GM12878 (cell line): Measurements from ENCODE around the gene SOX12. TPM values are rescaled to one million over a fixed set of nuclear protein-coding genes. Genes with fewer than 3 reads are reported as not detected.

ENCODE experiments used
- ATAC-seq: fragments of 200-7000 bp; cut with Tn5 transposase; 3 replicates; pipeline ENCODE4 v1.9.1; 2020; ENCODE audit warnings: mild to moderate bottlenecking, moderate library complexity
- BruUV-seq: library from RNA; stranded (reverse); fragments of 400-500 nt; replicated peaks from 2 replicates; lab custom pipeline; 2021; lab: Mats Ljungman, UMichigan
- CTCF ChIA-PET: fragments of 300-600 bp; sonication (Branson Sonifier 250); formaldehyde crosslinking; extraction: SDS; loops from one replicate; lab custom pipeline; 2021; ENCODE audit warnings: inconsistent platforms; lab: Yijun Ruan, JAX
- POLR2A ChIA-PET: fragments of 350-600 bp; formaldehyde crosslinking; extraction: SDS; loops from one replicate; lab custom pipeline; 2021; ENCODE audit warnings: inconsistent platforms; lab: Charles Lee
- RAD21 ChIA-PET: fragments of 300-600 bp; sonication (Branson Sonifier 250); formaldehyde crosslinking; loops from one replicate; lab custom pipeline; 2023; ENCODE audit warnings: antibody characterized with exemption; ENCODE audit not compliant: unreplicated experiment; lab: Charles Lee
- SMC1A ChIA-PET: fragments of 300-600 bp; sonication (Branson Sonifier 250); formaldehyde crosslinking; loops from one replicate; lab custom pipeline; 2023; ENCODE audit not compliant: unreplicated experiment, uncharacterized antibody; lab: Charles Lee
- DNase-seq: peaks from one replicate; pipeline ENCODE4 v3.0.0-alpha.2; 2011; ENCODE audit warnings: low read depth, low spot score
- FAIRE-seq: peaks from 3 replicates; lab custom pipeline; 2011; peaks lifted over from hg19 to GRCh38; lab: Jason Lieb, UNC
- H2AFZ ChIP-seq: 2 replicates; pipeline ENCODE4 v1.6.0; 2011; ENCODE audit warnings: low read depth, low read length, control low read depth; ENCODE audit not compliant: control insufficient read depth
- H3K27ac ChIP-seq: 2 replicates; pipeline ENCODE4 v1.5.1; 2011; ENCODE audit warnings: control low read depth; ENCODE audit not compliant: control insufficient read depth, insufficient read depth
- H3K27me3 ChIP-seq, 2 experiments: replicated peaks in 1 of 2; 2 replicates each; pipeline versions ENCODE4 v1.6.0 to v1.6.1; 2011; ENCODE audit warnings: low read length in 1 of 2; ENCODE audit not compliant: control insufficient read depth in 2 of 2, insufficient read depth in 2 of 2
- H3K36me3 ChIP-seq, 2 experiments: 2 replicates each; pipeline ENCODE4 v1.5.1; 2011; ENCODE audit warnings: low read length in 1 of 2; ENCODE audit not compliant: control insufficient read depth in 2 of 2, insufficient read depth in 2 of 2
- H3K4me1 ChIP-seq: 2 replicates; pipeline ENCODE4 v1.6.1; 2011; ENCODE audit warnings: mild to moderate bottlenecking, low read length, moderate library complexity, mixed read lengths; ENCODE audit not compliant: control insufficient read depth, insufficient read depth
- H3K4me2 ChIP-seq: 2 replicates; pipeline ENCODE4 v1.6.0; 2011; ENCODE audit warnings: control low read depth; ENCODE audit not compliant: control insufficient read depth, insufficient read depth
- H3K4me3 ChIP-seq: fragments of 200-600 bp; sonication (generic); 2 replicates; pipeline ENCODE4 v1.5.1; 2016
- H3K79me2 ChIP-seq: 2 replicates; pipeline ENCODE4 v1.6.0; 2011; ENCODE audit warnings: low read length; ENCODE audit not compliant: control insufficient read depth, insufficient read depth
- H3K9ac ChIP-seq: 2 replicates; pipeline ENCODE4 v1.8.0; 2011; ENCODE audit warnings: low read length, control low read depth, mixed read lengths; ENCODE audit not compliant: control insufficient read depth, insufficient read depth
- H3K9me3 ChIP-seq: replicated peaks from 3 replicates; pipeline ENCODE4 v1.5.1; 2011; ENCODE audit warnings: mild to moderate bottlenecking, low read length; ENCODE audit not compliant: control insufficient read depth, insufficient read depth
- H4K20me1 ChIP-seq: 2 replicates; pipeline ENCODE4 v1.6.0; 2011; ENCODE audit not compliant: control insufficient read depth, insufficient read depth
- ASH2L ChIP-seq: fragments of 300-600, 200-600 bp; sonication (generic); IDR thresholded peaks from 2 replicates; pipeline ENCODE4 v1.6.1; 2017; ENCODE audit warnings: low read depth, mild to moderate bottlenecking, borderline replicate concordance
- EP300 ChIP-seq, 2 experiments: fragments of 150-350 bp in 1 of 2; IDR thresholded peaks; 2 replicates each; pipeline ENCODE4 v1.6.1; 2011 to 2012; ENCODE audit warnings: low read depth in 2 of 2, low read length in 2 of 2, borderline replicate concordance in 1 of 2, improper control_type of control experiment in 1 of 2, inconsistent platforms in 1 of 2; ENCODE audit not compliant: control insufficient read depth in 1 of 2
- IRF4 ChIP-seq: IDR thresholded peaks from 2 replicates; pipeline ENCODE4 v1.6.1; 2011; ENCODE audit warnings: low read depth, low read length
- PAX5 ChIP-seq: IDR thresholded peaks from 2 replicates; pipeline ENCODE4 v1.6.1; 2011; ENCODE audit warnings: low read depth, low read length, borderline replicate concordance
- STAT3 ChIP-seq: IDR thresholded peaks from 2 replicates; pipeline ENCODE4 v1.6.1; 2011; ENCODE audit warnings: low read depth, low read length, improper control_type of control experiment
- SUZ12 ChIP-seq: fragments of 200-600 bp; sonication (generic); IDR thresholded peaks from one replicate; pipeline ENCODE4 v1.6.1; 2018; ENCODE audit warnings: antibody characterized with exemption, mild to moderate bottlenecking; ENCODE audit not compliant: unreplicated experiment
- TCF7 ChIP-seq: IDR thresholded peaks from 2 replicates; pipeline ENCODE4 v1.6.1; 2014; ENCODE audit warnings: antibody characterized with exemption, borderline replicate concordance
- ZNF24 ChIP-seq: fragments of 450-650 bp; IDR thresholded peaks from 2 replicates; pipeline ENCODE4 v1.6.1; 2017; ENCODE audit warnings: antibody characterized with exemption, mild to moderate bottlenecking
- WGBS: methylation state at CpG from one replicate; pipeline ENCODE4 v1.1.6; 2016; ENCODE audit warnings: low lambda C conversion rate; ENCODE audit not compliant: insufficient replicate concordance, insufficient coverage; ENCODE audit errors: missing lambda C conversion rate; 5-methylcytosine and 5-hydroxymethylcytosine counted together
- in situ Hi-C: fragments of 300-500 bp; cut with MboI; formaldehyde crosslinking; loops from 9 replicates; pipeline ENCODE4 v1.14.3; 2018; ENCODE audit warnings: mixed read lengths
- intact Hi-C: fragments of 100-400 bp; cut with micrococcal nuclease; formaldehyde crosslinking; loops from one replicate; pipeline ENCODE4 v1.14.2; 2022; ENCODE audit not compliant: unreplicated experiment
- polyA plus RNA-seq, 11 experiments: library from polyadenylated mRNA; depleted of rRNA in 4 of 11; unstranded in 6 of 11; stranded (reverse) in 5 of 11; fragments of >200 nt; fragmentation: Nextera tagmentation in 4 of 11; fragmentation: Illumina TruSeq in 1 of 11; extraction: Ambion mirVana in 4 of 11; extraction: Trizol in 1 of 11; gene quantifications; 1 replicate in 1 of 11; 2 replicates in 10 of 11; pipeline versions ENCODE4 v1.2.1 to v1.2.3, GENCODE V29; 2011 to 2016; ENCODE audit warnings: inconsistent platforms in 2 of 11, missing spikeins in 2 of 11, low read depth in 1 of 11
- total RNA-seq, 4 experiments: library from RNA; depleted of rRNA in 3 of 4; stranded (reverse); fragments of >200 nt in 3 of 4; fragmentation: Illumina TruSeq in 1 of 4; extraction: Trizol in 1 of 4; gene quantifications; 2 replicates each; pipeline versions ENCODE4 v1.2.1 to v1.2.3, GENCODE V29; 2013 to 2021
- TF ChIP-seq, protein P1 (sequence below): fragments of 450-650 bp; IDR thresholded peaks from 2 replicates; pipeline ENCODE4 v1.6.1; 2017; ENCODE audit warnings: borderline replicate concordance

SOX12 gene
- total and polyA plus RNA-seq, 10 of the 15 experiments (the other 5 are each of a cell fraction or from before 2014, with no cell fraction given), result 0.50 to 17.9 (median 1.4) TPM

DNA sequence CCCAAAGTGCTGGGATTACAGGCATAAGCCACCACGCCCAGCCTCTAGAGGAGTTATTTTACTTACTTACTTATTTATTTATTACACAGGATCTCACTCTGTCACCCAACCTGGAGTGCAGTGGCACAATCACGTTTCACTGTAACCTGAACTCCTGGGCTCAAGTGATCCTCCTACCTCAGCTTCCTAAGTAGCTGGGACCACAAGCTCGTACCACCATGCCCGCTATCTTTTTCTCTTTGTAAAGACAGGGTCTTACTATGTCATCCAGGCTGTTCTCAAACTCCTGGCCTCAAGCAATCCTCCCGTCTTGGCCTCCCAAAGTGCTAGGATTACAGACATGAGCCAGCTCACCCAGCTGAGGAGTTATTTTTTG, 53.6 kb downstream of the SOX12 start:
- Histone ChIP-seq H3K27ac (no peak overlapping the region), H3K9me3 (no peaks in the 10 kb centered on the region), H3K36me3 (no peaks in the 10 kb centered on the region), H3K9ac (no peak overlapping the region)
- ChIA-PET SMC1A (interaction anchor here (0.5 kb wide), 1 partner anchor 39 kb away, joined by 4 read pairs; no protein-coding TSS in a partner anchor), RAD21 (no interaction called here)
- no TSS peak for BruUV-seq
- intact Hi-C loops, result no loop called here
- in situ Hi-C loops, result no loop called here
- no peak for DNase-seq
- TF ChIP-seq EP300 (IDR thresholded peaks at IDR 0.05; ENCODE audit: borderline replicate concordance in 1 of 2, control insufficient read depth in 1 of 2, low read depth in 2 of 2, low read length in 2 of 2) (no peak), ASH2L (no peak), SUZ12 (no peak), STAT3 (no peak), ZNF24 (no peak), TCF7 (no peak), PAX5 (no peak), IRF4 (no peak)
- TF ChIP-seq, protein P1, sequence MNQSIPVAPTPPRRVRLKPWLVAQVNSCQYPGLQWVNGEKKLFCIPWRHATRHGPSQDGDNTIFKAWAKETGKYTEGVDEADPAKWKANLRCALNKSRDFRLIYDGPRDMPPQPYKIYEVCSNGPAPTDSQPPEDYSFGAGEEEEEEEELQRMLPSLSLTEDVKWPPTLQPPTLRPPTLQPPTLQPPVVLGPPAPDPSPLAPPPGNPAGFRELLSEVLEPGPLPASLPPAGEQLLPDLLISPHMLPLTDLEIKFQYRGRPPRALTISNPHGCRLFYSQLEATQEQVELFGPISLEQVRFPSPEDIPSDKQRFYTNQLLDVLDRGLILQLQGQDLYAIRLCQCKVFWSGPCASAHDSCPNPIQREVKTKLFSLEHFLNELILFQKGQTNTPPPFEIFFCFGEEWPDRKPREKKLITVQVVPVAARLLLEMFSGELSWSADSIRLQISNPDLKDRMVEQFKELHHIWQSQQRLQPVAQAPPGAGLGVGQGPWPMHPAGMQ, result no peak
- TF ChIP-seq, all 136 proteins: peak for 0
- H2AFZ ChIP-seq, result no peak overlapping the region
- no peak overlapping the region for H3K4me2 ChIP-seq
- ATAC-seq, result no peak
- ChIA-PET CTCF (interaction anchor here (1.6 kb wide), 1 partner anchor 28 kb away, joined by 4 read pairs; no protein-coding TSS in a partner anchor), POLR2A (no interaction called here)
- WGBS, result 76% methylated on average over 5 of the region's 5 CpGs
- no peak overlapping the region for H3K4me3 ChIP-seq
- no peak for FAIRE-seq
- H3K27me3 ChIP-seq, result no peaks in the 10 kb centered on the region
- peaks cover 13% of the 10 kb centered on the region for H3K79me2 ChIP-seq
- H3K4me1 ChIP-seq, result peaks cover 10% of the 10 kb centered on the region
- H4K20me1 ChIP-seq, result no peaks in the 10 kb centered on the region

Other genes starting within 250 kb of the SOX12 start
Only the 7 nearest of the 13 such genes appear.
- not detected in 2 replicates for gene DEFB129, start 98.3 kb upstream of the SOX12 start, total RNA-seq (2014; rRNA removed)
- not detected in 2 replicates for gene DEFB129, start 98.3 kb upstream of the SOX12 start, total RNA-seq (2014; rRNA removed; fragmentation: Illumina TruSeq; extraction: Trizol)
- gene DEFB129, start 98.3 kb upstream of the SOX12 start, total RNA-seq (2021), result not detected in 2 replicates
- gene DEFB129, start 98.3 kb upstream of the SOX12 start, polyA plus RNA-seq (2011; rRNA removed), result not detected in 2 replicates
- gene DEFB129, start 98.3 kb upstream of the SOX12 start, polyA plus RNA-seq (2014; fragmentation: Illumina TruSeq; extraction: Trizol), result not detected in 2 replicates
- gene DEFB129, start 98.3 kb upstream of the SOX12 start, polyA plus RNA-seq (2014; fragmentation: Nextera tagmentation; extraction: Ambion mirVana), result not detected
- gene DEFB129, start 98.3 kb upstream of the SOX12 start, polyA plus RNA-seq (2014; rRNA removed), result not detected in 2 replicates
- not detected for gene DEFB129, start 98.3 kb upstream of the SOX12 start, polyA plus RNA-seq (2016; fragmentation: Nextera tagmentation; extraction: Ambion mirVana)
- gene DEFB132, start 67.8 kb upstream of the SOX12 start, total RNA-seq (2014; rRNA removed), result not detected in 2 replicates
- not detected in 2 replicates for gene DEFB132, start 67.8 kb upstream of the SOX12 start, total RNA-seq (2014; rRNA removed; fragmentation: Illumina TruSeq; extraction: Trizol)
- not detected in 2 replicates for gene DEFB132, start 67.8 kb upstream of the SOX12 start, total RNA-seq (2021)
- gene DEFB132, start 67.8 kb upstream of the SOX12 start, polyA plus RNA-seq (2011; rRNA removed), result not detected in 2 replicates
- not detected in 2 replicates for gene DEFB132, start 67.8 kb upstream of the SOX12 start, polyA plus RNA-seq (2014; fragmentation: Illumina TruSeq; extraction: Trizol)
- not detected for gene DEFB132, start 67.8 kb upstream of the SOX12 start, polyA plus RNA-seq (2014; fragmentation: Nextera tagmentation; extraction: Ambion mirVana)
- not detected in 2 replicates for gene DEFB132, start 67.8 kb upstream of the SOX12 start, polyA plus RNA-seq (2014; rRNA removed)
- gene DEFB132, start 67.8 kb upstream of the SOX12 start, polyA plus RNA-seq (2016; fragmentation: Nextera tagmentation; extraction: Ambion mirVana), result not detected
- 1.0 and 1.4 TPM in 2 replicates for gene C20orf96, start 34.8 kb upstream of the SOX12 start, total RNA-seq (2014; rRNA removed)
- 1.4 and 1.8 TPM in 2 replicates for gene C20orf96, start 34.8 kb upstream of the SOX12 start, total RNA-seq (2014; rRNA removed; fragmentation: Illumina TruSeq; extraction: Trizol)
- 7.4 and 8.4 TPM in 2 replicates for gene C20orf96, start 34.8 kb upstream of the SOX12 start, total RNA-seq (2021)
- gene C20orf96, start 34.8 kb upstream of the SOX12 start, polyA plus RNA-seq (2011; rRNA removed), result 3.2 and 4.3 TPM in 2 replicates
- 5.5 and 8.0 TPM in 2 replicates for gene C20orf96, start 34.8 kb upstream of the SOX12 start, polyA plus RNA-seq (2014; fragmentation: Illumina TruSeq; extraction: Trizol)
- 1 to 10 TPM; 2.3 to 2.4 TPM for gene C20orf96, start 34.8 kb upstream of the SOX12 start, polyA plus RNA-seq (2014; fragmentation: Nextera tagmentation; extraction: Ambion mirVana)
- gene C20orf96, start 34.8 kb upstream of the SOX12 start, polyA plus RNA-seq (2014; rRNA removed), result 8.6 and 9.0 TPM in 2 replicates
- gene C20orf96, start 34.8 kb upstream of the SOX12 start, polyA plus RNA-seq (2016; fragmentation: Nextera tagmentation; extraction: Ambion mirVana), result 1 to 10 TPM; 7.5 to 7.9 TPM
- 36.1 TPM in 2 replicates for gene ZCCHC3, start 28.0 kb upstream of the SOX12 start, total RNA-seq (2014; rRNA removed)
- gene ZCCHC3, start 28.0 kb upstream of the SOX12 start, total RNA-seq (2014; rRNA removed; fragmentation: Illumina TruSeq; extraction: Trizol), result 13.8 and 15.3 TPM in 2 replicates
- 31.9 and 32.8 TPM in 2 replicates for gene ZCCHC3, start 28.0 kb upstream of the SOX12 start, total RNA-seq (2021)
- 31.3 and 33.1 TPM in 2 replicates for gene ZCCHC3, start 28.0 kb upstream of the SOX12 start, polyA plus RNA-seq (2011; rRNA removed)
- 20.2 and 21.9 TPM in 2 replicates for gene ZCCHC3, start 28.0 kb upstream of the SOX12 start, polyA plus RNA-seq (2014; fragmentation: Illumina TruSeq; extraction: Trizol)
- 10 to 100 TPM in 1 of 2 experiments, 1 to 10 TPM in 1; 5.3 to 10.8 TPM for gene ZCCHC3, start 28.0 kb upstream of the SOX12 start, polyA plus RNA-seq (2014; fragmentation: Nextera tagmentation; extraction: Ambion mirVana)
- gene ZCCHC3, start 28.0 kb upstream of the SOX12 start, polyA plus RNA-seq (2014; rRNA removed), result 32.1 and 33.5 TPM in 2 replicates
- gene ZCCHC3, start 28.0 kb upstream of the SOX12 start, polyA plus RNA-seq (2016; fragmentation: Nextera tagmentation; extraction: Ambion mirVana), result 10 to 100 TPM in 1 of 2 experiments, 1 to 10 TPM in 1; 7.7 to 14.1 TPM
- 9.1 and 10.5 TPM in 2 replicates for gene NRSN2, start 21.6 kb downstream of the SOX12 start, total RNA-seq (2014; rRNA removed)
- gene NRSN2, start 21.6 kb downstream of the SOX12 start, total RNA-seq (2014; rRNA removed; fragmentation: Illumina TruSeq; extraction: Trizol), result 6.9 and 8.9 TPM in 2 replicates
- 21.9 and 24.7 TPM in 2 replicates for gene NRSN2, start 21.6 kb downstream of the SOX12 start, total RNA-seq (2021)
- 3.7 and 8.0 TPM in 2 replicates for gene NRSN2, start 21.6 kb downstream of the SOX12 start, polyA plus RNA-seq (2011; rRNA removed)
- gene NRSN2, start 21.6 kb downstream of the SOX12 start, polyA plus RNA-seq (2014; fragmentation: Illumina TruSeq; extraction: Trizol), result 14.6 and 16.9 TPM in 2 replicates
- gene NRSN2, start 21.6 kb downstream of the SOX12 start, polyA plus RNA-seq (2014; fragmentation: Nextera tagmentation; extraction: Ambion mirVana), result 1 to 10 TPM; 6.2 to 7.6 TPM
- gene NRSN2, start 21.6 kb downstream of the SOX12 start, polyA plus RNA-seq (2014; rRNA removed), result 18.9 and 24.3 TPM in 2 replicates
- gene NRSN2, start 21.6 kb downstream of the SOX12 start, polyA plus RNA-seq (2016; fragmentation: Nextera tagmentation; extraction: Ambion mirVana), result 10 to 100 TPM; 26.4 to 32.4 TPM
- gene TRIB3, start 55.2 kb downstream of the SOX12 start, total RNA-seq (2014; rRNA removed), result 30.8 and 34.8 TPM in 2 replicates
- gene TRIB3, start 55.2 kb downstream of the SOX12 start, total RNA-seq (2014; rRNA removed; fragmentation: Illumina TruSeq; extraction: Trizol), result 10.9 and 11.5 TPM in 2 replicates
- gene TRIB3, start 55.2 kb downstream of the SOX12 start, total RNA-seq (2021), result 24.7 and 27.3 TPM in 2 replicates
- gene TRIB3, start 55.2 kb downstream of the SOX12 start, polyA plus RNA-seq (2011; rRNA removed), result 11.0 and 24.2 TPM in 2 replicates
- gene TRIB3, start 55.2 kb downstream of the SOX12 start, polyA plus RNA-seq (2014; fragmentation: Illumina TruSeq; extraction: Trizol), result 11.9 and 12.1 TPM in 2 replicates
- 1 to 10 TPM; 2.2 to 8.6 TPM for gene TRIB3, start 55.2 kb downstream of the SOX12 start, polyA plus RNA-seq (2014; fragmentation: Nextera tagmentation; extraction: Ambion mirVana)
- gene TRIB3, start 55.2 kb downstream of the SOX12 start, polyA plus RNA-seq (2014; rRNA removed), result 23.3 and 28.2 TPM in 2 replicates
- 10 to 100 TPM; 23.2 to 26.4 TPM for gene TRIB3, start 55.2 kb downstream of the SOX12 start, polyA plus RNA-seq (2016; fragmentation: Nextera tagmentation; extraction: Ambion mirVana)
- gene RBCK1, start 82.7 kb downstream of the SOX12 start, total RNA-seq (2014; rRNA removed), result 73.3 and 76.9 TPM in 2 replicates
- 34.4 and 39.3 TPM in 2 replicates for gene RBCK1, start 82.7 kb downstream of the SOX12 start, total RNA-seq (2014; rRNA removed; fragmentation: Illumina TruSeq; extraction: Trizol)
- gene RBCK1, start 82.7 kb downstream of the SOX12 start, total RNA-seq (2021), result 95.4 and 99.7 TPM in 2 replicates
- 73.4 and 75.2 TPM in 2 replicates for gene RBCK1, start 82.7 kb downstream of the SOX12 start, polyA plus RNA-seq (2011; rRNA removed)
- 21.2 and 46.3 TPM in 2 replicates for gene RBCK1, start 82.7 kb downstream of the SOX12 start, polyA plus RNA-seq (2014; fragmentation: Illumina TruSeq; extraction: Trizol)
- gene RBCK1, start 82.7 kb downstream of the SOX12 start, polyA plus RNA-seq (2014; fragmentation: Nextera tagmentation; extraction: Ambion mirVana), result 10 to 100 TPM; 14.1 to 18.8 TPM
- gene RBCK1, start 82.7 kb downstream of the SOX12 start, polyA plus RNA-seq (2014; rRNA removed), result 93.4 and 102 TPM in 2 replicates
- gene RBCK1, start 82.7 kb downstream of the SOX12 start, polyA plus RNA-seq (2016; fragmentation: Nextera tagmentation; extraction: Ambion mirVana), result 10 to 100 TPM; 83.8 to 89.8 TPM